Retinal pigment epithelial cell (primary cell): ENCODE measurements around the gene KRIT1.

ENCODE experiments used
- DNase-seq: peaks from one replicate; pipeline ENCODE4 v3.0.0-alpha.2; 2010; ENCODE audit warnings: low read depth
- H3K4me3 ChIP-seq: 2 replicates; pipeline ENCODE4 v1.5.1; 2011; ENCODE audit warnings: mild to moderate bottlenecking, low read length, control low read depth, moderate library complexity
- TF ChIP-seq, protein P1 (sequence below): conservative IDR thresholded peaks from 2 replicates; pipeline ENCODE4 v1.5.1; 2011; ENCODE audit warnings: low read depth, low read length, control low read depth, inconsistent platforms

KRIT1 gene

DNA sequence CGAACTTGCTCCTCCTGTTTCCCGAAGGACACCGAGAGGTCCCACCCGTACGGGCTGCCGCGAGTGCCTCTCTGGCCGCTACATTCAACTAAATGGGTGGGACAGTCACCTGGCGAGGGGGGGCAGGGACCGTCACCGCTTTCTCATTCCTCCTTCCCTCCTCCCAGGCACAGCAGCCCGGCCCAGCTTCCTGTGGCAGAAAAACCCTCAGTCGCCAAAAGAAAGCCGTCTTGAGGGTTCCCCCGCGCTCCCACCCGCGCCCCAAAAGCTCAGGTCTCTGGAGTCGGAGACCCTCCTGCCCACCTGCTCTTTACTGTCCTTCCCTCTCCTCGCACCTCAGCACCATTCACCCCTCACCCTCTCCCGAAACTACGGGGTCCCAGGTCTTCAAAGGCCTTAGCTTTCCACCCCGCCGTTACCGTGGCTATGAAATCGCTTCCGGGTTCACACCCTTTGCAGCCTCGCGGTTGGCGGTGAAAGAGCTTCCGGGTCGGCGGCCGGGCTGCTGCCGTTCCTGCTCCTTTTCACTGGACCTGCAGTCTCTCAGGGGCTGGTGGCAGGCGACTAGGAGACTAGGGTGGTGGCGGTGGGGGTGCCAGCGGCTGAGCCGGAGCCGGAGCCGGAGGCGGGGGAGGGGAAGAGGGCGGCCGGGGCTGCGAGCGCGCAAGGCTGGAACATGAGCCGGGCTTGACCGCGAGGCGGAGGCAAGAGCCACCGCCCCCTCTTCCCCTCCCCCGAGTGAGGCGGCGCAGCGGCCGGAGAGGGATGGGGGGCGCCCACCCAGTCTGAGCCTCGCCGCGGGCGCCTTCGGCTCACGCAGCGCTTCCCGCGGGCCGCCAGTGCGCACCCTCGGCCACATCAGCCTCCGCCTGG, at the start of gene KRIT1, which contains the start of gene ANKIB1:
Gene KRIT1, minus strand, starts transcription at position 428 of the 873 bp plus-strand sequence. CDS start 3,779 bp downstream, outside the sequence.
Gene ANKIB1, plus strand, starts transcription at position 488 of the 873 bp plus-strand sequence. CDS start 49,005 bp downstream, outside the sequence.
- H3K4me3 ChIP-seq = peak within 1 kb of the TSS; percentile 94
- TF ChIP-seq, protein P1, sequence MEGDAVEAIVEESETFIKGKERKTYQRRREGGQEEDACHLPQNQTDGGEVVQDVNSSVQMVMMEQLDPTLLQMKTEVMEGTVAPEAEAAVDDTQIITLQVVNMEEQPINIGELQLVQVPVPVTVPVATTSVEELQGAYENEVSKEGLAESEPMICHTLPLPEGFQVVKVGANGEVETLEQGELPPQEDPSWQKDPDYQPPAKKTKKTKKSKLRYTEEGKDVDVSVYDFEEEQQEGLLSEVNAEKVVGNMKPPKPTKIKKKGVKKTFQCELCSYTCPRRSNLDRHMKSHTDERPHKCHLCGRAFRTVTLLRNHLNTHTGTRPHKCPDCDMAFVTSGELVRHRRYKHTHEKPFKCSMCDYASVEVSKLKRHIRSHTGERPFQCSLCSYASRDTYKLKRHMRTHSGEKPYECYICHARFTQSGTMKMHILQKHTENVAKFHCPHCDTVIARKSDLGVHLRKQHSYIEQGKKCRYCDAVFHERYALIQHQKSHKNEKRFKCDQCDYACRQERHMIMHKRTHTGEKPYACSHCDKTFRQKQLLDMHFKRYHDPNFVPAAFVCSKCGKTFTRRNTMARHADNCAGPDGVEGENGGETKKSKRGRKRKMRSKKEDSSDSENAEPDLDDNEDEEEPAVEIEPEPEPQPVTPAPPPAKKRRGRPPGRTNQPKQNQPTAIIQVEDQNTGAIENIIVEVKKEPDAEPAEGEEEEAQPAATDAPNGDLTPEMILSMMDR = peak; percentile 3
- DNase-seq = peak; percentile 43

DNA sequence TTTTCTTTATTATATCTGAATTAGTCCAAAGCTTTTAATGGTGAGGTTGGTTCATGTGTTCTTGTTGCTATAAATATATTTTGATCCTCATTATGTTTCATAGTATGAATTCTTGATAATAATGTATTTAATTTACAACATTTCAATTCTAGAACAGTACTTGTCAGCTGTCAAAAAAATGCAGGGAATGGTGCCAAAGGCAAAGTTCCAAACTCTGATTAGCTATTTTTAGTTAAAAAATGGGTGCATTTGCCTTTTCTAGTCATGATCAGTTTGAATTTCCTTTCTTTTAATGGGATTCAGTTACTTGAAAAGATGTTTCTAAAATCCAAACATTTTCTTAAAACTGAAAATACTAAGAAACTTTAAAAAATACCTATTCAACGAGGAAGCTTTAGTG, 49.7 kb upstream of the KRIT1 start:
- DNase-seq = peak; percentile 43
- H3K4me3 ChIP-seq = no peak overlapping the region
- TF ChIP-seq, protein P1 = no peak

DNA sequence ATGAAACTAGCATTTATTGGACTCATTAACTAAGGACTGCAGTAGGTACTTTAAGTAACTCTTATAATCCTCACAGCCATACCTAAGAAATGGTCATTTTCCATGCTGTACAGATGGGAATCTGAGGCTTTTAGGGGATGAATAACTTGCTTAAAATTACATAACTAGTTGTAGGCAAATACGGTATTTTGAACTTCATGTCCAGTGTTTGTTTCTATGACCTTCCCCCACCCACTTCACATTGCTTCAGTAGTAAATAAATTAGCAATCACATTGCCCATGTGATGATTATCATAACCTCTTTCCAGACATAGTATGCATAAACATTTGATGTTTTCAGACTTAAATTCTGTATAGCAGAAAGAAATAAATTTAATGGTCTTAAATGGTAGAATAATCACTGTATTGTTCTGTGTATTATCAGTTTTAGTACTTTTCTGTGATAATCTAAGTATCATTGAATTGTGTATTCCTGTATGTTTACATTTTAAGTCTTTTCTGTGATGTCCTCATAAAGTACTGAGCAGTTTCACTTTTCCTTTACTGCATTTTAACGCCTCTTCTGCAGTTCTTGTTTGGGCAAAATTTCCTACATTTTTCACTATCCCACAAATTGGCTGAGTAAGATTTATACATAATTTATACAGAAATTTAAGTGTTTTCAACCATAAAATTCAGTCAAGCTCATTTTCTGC, 48.3 kb upstream of the KRIT1 start:
- DNase-seq = no peak
- H3K4me3 ChIP-seq = no peak overlapping the region
- TF ChIP-seq, protein P1 = no peak

DNA sequence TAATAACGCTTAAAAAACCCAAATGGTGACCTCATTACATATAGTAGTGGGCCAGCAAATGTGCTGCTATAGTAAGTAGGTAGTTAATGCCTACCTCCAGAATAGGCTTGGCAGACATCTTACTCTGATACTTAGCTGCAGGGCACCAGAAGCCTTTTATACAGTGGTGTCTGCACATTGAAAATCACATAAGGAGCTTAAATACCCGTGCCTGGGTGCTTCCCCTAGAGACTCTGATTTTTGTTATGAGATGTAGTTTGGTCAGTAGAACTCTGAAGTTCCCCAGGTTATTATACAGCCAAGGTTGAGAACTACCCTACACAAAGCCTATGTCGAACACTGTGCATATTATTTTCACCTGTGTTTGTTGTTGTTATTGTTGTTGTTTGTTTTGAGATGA, 47.3 kb upstream of the KRIT1 start:
- no peak for DNase-seq
- TF ChIP-seq, protein P1 = no peak
- no peak overlapping the region for H3K4me3 ChIP-seq

DNA sequence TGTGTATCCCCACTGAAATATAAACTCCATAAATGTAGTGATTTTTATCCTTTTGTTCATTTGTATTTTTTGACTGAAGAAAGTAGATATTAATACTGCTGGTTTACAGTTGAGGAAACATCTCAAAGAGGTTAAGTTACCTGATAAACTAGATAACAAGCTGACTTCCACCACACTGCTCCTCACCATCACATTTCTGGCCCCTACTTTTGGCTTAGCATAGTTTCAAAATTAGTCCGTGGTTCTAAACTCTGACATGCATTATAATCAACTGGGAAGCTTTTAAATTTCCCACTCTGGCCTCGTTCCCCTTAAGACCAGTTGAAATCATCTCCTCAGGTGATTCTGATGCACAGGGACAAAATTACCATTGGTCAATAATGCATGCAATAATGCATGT, 43.6 kb upstream of the KRIT1 start:
- TF ChIP-seq, protein P1 = no peak
- DNase-seq = no peak

DNA sequence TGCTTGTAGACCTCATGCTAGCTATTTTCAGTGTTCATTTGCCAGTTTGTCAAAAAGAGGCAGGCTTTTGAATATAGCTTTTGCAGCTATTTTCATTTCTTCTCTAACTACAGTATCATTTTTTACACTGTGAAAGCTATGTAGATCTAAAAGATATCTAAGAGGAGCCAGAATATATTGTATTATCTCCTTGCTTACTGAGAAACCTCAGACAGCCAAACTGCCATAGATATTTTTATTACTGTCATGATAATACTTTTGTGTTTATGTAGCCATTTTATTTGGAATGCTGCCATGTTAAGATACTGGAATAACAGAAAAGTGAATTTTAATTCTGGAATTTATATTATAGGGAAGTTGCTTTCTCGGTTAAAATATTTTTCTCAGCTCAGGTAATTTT, 37.2 kb upstream of the KRIT1 start:
- DNase-seq = no peak
- TF ChIP-seq, protein P1 = no peak

More for the DNA sequence above, 43.6 kb upstream of the KRIT1 start:
- no peak overlapping the region for H3K4me3 ChIP-seq

More for the DNA sequence above, 37.2 kb upstream of the KRIT1 start:
- H3K4me3 ChIP-seq = no peak overlapping the region
